Measurements from ENCODE around the gene PLEKHB1. TPM values are rescaled to one million over a fixed set of nuclear protein-coding genes. Genes with fewer than 3 reads are reported as not detected.

The PLEKHB1 gene, protein sequence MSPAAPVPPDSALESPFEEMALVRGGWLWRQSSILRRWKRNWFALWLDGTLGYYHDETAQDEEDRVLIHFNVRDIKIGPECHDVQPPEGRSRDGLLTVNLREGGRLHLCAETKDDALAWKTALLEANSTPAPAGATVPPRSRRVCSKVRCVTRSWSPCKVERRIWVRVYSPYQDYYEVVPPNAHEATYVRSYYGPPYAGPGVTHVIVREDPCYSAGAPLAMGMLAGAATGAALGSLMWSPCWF
- 0.15 TPM in 1 of 2 replicates, not detected in the other for total RNA-seq (2014; rRNA removed; shearing (Covaris generic))
- polyA plus RNA-seq (2014; cell fraction: nucleus; rRNA removed) = 2.2 TPM in 1 of 2 replicates, not detected in the other

DNA sequence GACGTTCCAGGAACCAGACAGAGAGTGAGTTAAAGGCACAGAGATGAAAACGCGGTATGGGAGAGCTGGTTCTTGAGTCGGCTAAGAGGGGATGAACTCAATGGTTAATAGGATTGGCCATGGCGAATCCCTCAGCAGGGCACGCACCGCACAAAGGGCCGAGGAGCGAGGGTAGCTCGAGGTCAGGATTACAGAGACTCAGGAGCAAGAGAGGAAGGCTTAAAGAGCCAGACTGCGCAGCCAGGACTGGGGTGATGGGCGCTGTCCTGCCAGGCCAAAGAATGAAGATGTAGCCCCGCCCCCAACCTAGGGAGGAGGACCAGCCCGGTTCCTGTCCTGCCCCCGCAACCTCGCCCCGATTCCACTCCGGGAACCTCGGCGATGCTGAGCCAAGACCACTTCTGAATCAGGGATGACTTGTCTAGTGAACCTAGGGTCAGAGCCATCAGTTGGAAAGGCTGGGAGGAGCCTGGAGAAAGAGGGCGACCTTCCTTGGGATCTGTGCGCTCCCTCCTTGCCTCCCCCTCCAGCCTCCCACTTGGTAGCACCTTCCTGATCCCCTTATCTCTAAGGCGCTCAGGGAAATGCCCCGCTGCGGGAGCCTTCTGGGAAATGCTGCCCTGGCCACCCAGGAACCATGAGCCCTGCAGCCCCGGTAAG, at the start of gene PLEKHB1:
Gene PLEKHB1, plus strand, starts transcription at position 610 of the 660 bp plus-strand sequence. Its CDS starts 28 bp downstream, at position 638.
- no peak for DNase-seq (ENCODE audit: extremely low read depth, low read depth)

DNA sequence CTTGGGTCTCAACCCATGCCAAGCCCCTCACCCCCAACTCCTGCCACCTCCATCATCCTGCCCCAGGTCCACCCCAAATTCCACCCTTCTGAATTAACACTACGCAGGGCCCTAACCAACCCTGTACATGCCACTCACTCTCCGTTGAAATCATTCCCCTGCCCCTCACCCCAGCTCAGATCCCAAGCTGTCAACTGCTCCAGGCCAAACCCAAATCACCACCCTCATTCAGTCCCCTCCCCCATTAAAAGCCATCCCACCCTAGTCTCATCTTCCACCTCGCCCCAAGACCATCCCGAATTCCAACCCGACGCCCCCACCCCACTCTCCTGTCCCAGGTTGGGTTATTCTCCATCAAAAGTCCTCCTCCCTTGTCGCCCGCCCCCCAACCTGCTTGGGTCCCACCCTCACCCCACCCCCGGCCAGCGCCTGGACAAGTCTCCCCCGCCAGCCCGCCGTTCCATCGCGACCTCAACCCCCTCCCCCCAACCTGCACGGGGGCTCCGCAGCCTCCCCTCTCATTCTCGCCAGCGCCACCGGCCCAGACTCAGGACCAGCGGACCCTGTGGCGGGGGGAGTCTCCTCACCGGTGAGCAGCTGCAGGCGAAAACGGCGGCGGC, 48.9 kb upstream of the PLEKHB1 start:
- DNase-seq (ENCODE audit: extremely low read depth, low read depth) = no peak

DNA sequence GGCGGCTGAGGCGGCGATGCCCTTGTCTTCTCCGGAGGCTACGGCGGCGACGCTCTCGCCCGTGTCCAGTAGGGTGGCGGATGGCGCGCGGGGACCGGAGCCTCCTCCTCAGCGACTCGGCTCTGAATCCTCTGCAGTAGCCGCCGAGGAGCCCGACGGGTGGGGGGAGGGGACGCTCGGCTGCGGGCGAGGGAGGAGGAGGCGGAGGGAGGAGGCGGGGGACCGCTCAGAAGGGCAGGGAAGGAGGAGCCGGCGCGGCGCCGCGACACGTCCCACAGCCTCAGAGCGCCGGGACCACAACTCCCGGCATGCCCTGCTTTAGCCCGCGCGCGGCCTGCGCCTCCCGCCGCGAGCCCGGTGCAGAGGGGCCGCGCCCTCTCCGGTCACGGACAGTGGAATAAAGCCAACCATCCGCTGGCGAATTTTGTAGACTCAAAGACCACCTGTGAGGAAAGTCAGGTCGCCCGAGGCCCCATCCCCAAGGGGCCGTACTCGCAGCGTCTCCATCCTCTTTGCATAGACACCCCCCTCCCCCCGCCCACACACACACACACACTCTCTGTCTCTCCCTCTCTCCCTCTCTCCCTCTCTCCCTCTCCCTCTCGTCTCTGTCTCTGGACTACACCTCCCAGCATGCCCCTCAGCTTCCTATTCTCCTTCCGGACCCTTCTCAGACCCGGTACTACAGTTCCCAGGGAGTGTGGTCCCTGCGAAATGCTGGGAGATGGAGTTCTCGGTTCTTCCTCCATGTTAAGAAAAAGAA, 48.2 kb upstream of the PLEKHB1 start, which contains the start of gene FAM168A:
Gene FAM168A, minus strand, starts transcription at position 157 of the 763 bp plus-strand sequence. CDS start 129,638 bp downstream, outside the sequence.
- peak; percentile 90 for DNase-seq (ENCODE audit: extremely low read depth, low read depth)

DNA sequence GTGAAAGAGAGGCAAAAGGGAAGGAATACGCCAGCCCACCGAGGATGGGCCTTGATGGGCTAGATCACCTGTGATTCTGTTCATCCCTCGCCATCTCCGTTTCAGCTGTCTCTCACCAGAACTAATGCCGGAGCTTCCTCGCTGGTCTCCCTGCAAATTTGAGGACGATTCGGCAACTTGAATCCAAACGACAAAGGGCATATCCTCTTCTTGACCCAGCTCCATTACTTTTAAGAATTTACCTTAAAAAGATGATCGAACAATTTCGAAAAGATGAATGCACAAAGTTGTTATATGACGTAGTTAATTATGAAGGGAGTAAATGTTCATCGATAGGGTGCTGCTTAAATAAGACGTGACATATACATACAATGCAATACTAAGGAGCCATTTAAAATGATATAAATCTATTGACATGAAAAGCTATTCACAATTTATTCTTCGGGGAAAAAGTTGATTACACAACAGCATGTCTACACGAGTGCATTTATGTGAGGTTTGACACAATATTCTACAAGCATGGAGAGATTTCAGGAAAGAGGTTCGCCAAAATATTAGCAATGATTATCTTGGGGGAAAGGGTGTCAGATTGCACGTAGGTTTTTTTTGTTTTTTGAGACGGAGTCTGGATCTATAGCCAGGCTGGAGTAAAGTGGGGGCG, 47.5 kb upstream of the PLEKHB1 start:
- DNase-seq (ENCODE audit: extremely low read depth, low read depth) = no peak

DNA sequence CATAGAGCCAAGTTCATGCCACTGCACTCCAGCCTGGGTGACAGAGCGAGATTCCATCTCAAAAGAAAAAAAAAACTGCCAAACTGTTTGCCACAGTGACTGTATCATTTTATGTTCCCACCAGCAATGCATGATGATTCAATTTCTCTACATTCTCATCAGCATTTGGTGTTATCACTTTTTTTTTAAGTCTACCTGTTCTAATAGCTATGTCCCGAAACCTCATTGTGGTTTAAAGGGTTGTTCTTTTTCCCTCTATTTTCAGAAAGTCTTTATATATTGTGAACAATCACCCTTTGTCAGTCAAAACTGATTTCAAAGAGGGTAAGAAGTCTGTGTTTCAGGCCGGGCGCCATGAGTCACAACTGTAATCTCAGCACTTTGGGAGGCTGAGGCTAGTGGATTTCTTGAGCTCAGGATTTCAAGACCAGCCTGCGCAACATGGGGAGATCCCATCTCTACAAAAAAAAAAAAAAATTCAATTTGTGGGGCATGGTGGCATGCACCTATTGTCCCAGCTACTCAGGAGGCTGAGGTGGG, 33.7 kb upstream of the PLEKHB1 start:
- no peak for DNase-seq (ENCODE audit: extremely low read depth, low read depth)

DNA sequence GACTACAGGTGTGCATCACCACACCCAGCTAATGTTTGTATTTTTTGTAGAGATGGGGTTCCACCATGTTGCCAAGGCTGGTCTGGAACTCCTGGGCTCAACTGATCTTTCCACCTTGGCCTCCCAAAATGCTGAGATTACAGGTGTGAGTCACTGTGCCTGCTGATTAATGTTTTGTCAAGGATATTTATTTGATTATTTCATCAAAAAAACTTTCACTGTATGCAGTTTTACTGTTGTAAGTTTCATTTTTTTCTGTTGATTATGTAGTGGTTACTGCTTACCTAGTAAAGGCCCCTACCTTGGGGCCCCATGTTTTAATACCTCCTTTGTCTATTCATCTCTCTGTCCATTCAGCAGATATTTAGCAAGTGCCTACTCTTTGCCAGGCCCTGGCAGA, 31.8 kb upstream of the PLEKHB1 start:
- no peak for DNase-seq (ENCODE audit: extremely low read depth, low read depth)

DNA sequence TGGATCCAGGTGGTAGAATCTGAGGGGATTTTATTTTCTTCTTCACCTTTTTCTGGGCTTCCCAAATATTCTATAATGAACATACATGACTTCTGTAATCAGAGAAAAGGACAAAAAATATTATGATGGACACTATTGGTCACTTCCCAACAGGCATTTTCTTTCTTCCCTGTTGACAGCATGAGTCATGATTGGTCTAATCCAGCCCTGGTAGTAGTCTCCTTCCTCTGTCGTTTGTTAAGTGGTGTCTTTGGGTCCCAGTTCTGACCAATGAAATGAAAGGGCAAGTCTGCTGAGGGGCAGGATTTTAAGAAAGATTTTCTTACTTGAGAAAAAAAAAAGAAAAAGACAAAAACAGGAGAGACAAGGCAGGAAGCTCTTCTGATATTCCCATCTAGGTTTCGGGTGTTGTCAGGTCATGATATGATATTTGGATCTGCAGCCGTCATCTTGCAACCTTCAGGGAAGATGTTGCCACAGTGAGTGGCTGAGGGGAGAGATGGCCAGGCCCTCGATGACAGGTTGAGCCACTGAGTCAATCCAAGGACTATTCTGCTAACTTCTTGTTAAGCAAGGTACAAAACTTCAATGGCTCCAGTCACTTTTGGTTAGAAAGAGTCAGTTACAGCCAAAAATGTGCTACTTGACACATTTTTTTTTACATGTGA, 23.3 kb upstream of the PLEKHB1 start:
- DNase-seq (ENCODE audit: extremely low read depth, low read depth) = no peak

DNA sequence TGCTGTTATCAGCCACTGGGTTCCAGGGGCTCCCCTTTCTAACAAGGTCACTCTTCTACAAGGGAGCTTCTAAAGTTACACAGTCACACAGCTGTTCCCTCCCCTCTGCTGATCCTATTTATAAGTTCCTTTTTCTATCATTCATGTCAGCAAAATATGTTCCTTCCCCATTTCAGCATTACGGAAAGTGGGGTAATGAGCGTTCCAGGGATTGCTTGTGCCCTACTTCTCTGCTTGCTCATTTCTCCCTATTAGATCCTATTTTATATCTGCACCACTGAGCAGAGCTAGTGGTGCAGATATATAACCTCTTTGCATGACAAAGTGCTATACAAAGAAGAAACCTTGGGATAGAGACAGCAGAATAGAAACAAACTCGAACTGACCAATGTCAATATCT, 22.7 kb upstream of the PLEKHB1 start:
- DNase-seq (ENCODE audit: extremely low read depth, low read depth) = no peak

DNA sequence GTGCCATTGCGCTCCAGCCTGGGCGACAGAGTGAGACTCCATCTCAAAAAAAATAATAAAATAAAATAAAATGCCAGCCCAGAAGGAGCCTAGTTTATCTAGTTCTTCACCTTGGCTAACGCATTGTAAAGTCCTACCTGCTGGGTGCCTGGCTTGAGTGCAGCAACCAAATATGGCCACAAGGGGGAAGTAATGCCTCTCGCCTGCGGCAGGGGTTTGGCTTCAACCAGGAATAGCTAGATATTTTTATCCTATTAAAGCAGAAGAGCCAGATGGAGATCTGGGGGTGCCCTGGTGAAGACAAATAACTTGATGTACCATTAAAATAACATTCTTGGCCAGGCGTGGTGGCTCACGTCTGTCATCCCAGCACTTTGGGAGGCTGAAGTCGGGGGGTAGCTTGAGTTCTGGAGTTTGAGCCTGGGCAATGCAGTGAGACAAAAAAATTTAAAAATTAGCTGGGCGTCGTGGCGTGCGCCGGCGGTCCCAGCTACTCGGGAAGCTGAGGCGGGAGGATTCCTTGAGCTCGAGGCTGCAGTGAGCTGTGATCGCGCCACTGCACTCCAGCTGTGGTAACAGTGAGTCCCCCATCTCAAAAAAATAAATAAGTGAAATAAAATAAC, 20.6 kb upstream of the PLEKHB1 start:
- peak; percentile 51 for DNase-seq (ENCODE audit: extremely low read depth, low read depth)

DNA sequence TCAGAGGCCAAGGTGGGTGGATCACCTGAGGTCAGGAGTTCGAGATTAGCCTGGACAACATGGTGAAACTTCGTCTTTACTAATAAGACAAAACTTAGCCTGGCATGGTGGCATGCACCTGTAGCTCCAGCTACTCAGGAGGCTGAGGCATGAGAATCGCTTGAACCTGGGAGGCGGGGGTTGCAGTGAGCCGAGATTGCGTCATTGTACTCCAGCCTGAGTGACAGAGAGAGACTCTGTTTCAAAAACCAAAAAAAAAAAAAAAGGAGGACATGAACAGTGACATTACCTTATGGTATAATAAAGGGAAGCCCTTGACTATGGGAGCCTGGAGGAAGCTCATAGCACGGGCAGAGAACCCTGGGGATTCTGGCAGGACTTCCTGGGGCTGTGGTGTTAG, 16.5 kb upstream of the PLEKHB1 start:
- DNase-seq (ENCODE audit: extremely low read depth, low read depth) = no peak

DNA sequence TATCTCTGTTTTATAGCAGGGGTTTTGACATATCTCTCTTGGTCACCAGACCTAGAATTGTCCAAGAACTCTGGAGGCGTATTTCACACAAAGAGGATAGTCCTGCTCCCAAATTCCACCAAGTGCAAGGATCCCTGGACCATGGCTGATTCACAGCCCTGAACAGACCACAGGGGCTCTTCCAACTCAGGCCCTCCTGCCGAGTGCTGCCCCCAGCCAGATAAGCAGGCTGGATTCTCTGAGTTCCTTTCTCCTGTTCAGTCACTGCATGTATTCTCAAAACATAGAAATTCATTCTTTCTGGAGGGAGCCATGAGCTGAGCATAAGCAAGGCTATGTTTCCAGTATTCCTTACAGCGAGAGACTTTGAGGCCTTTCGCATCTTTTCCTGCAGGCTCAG, 13.4 kb upstream of the PLEKHB1 start:
- DNase-seq (ENCODE audit: extremely low read depth, low read depth) = no peak

DNA sequence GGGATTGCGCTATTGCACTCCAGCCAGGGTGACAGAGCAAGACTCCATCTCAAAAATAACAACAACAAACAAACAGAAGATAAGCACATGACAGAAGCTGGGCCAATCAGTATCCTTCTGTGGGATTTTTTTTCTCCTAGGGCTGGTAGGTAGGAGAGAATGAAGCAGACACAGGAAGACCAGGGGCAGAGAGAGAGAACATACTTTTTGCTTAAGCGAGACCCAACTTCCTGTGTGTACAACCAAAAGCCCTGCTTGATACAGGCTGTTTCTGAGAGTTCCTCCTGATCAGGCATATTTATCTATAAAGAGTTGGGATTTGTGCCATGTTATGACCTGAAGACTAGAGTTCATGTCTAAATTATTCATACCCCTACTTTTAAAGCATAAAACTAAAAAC, 12.4 kb upstream of the PLEKHB1 start:
- no peak for DNase-seq (ENCODE audit: extremely low read depth, low read depth)

DNA sequence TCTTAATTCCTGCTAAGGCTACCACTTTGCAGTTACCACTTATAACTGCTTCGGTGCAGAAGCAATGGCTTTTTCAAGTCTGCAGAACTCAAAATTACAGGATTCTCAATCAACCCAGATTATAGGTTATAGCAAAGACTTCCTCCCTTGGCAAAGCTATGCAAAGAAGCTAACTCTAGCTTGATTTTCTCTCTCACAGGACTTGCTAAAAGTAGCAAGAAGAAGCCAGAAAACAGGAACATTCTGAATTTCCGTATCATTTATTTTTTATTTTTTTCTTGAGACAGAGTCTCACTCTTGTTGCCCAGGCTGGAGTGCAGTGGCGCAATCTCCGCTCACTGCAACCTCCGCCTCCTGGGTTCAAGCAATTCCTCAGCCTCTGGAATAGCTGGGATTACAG, 10.7 kb upstream of the PLEKHB1 start:
- no peak for DNase-seq (ENCODE audit: extremely low read depth, low read depth)

DNA sequence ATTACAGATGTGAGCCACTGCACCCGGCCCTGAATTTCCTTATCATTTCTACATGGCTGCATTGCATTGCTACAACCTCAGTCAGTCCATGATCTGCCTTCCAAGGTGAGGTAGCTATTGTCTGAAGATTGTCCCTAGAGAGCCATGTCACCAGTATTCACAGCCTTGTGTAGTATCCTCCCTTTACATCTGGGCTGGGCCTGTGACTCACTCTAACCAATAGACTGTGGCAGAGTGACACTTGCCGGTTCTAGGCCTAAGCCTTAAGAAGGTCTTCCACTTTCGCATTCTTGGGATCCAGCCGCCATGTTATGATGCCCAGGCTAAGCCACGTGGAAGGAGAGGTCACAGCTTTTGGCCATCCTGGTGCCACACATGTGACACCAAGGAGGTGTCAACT, 10.1 kb upstream of the PLEKHB1 start:
- no peak for DNase-seq (ENCODE audit: extremely low read depth, low read depth)

DNA sequence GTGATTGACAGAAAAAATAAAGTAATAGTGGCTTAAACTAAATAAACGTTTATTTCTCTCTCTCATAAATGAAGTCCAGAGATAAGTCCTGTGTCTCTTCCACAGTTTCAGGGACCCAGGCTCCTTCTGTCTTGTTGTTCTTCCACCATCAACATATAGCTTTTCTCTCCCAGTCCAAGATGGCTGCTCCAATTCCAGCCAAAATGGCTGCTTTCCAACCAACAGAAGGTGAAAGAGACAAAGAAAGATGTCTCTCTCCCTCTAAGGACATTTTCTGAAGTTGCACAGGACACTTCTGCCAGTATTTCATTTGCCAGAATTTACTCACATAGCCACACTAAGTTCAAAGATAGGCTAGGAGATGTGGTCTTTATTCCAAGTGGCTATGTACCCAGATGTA, 9.4 kb upstream of the PLEKHB1 start:
- no peak for DNase-seq (ENCODE audit: extremely low read depth, low read depth)

DNA sequence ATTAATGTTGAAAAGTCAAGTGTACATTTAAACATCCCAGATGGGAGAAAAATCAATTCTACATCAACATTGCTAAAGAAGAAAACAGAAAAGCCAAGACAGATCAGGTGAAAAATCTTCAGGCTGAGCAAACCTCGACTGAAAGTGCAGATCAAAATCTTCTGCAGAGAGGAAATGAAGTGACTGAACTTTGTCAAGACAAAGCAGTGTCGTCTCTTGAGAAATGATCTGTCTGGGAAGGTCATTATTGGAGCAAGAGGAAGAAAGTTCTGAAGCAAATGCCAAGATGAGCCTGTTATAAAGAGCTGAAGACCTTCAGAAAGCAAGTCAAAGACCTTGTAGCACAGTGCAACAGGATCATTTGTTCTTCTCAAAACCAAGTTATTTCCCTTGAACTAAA, 5.8 kb upstream of the PLEKHB1 start:
- DNase-seq (ENCODE audit: extremely low read depth, low read depth) = no peak

DNA sequence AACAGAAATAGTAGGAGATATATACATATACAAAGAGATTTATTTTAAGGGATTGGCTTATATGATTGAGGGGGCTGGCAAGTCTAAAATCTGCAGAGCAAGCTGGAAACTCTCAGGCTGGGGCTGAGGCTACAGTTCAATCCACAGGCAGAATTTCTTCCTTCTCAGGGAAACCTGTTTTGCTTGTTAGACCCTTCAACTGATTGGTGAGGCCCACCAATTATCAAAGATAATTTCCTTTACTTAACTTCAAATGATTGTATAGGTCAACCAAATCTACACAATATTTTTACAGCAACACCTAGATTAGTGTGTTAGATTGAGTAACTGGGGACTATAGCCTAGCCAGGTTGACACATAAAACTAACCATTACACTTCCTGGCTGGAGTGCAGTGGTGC, 4.7 kb upstream of the PLEKHB1 start:
- DNase-seq (ENCODE audit: extremely low read depth, low read depth) = no peak

DNA sequence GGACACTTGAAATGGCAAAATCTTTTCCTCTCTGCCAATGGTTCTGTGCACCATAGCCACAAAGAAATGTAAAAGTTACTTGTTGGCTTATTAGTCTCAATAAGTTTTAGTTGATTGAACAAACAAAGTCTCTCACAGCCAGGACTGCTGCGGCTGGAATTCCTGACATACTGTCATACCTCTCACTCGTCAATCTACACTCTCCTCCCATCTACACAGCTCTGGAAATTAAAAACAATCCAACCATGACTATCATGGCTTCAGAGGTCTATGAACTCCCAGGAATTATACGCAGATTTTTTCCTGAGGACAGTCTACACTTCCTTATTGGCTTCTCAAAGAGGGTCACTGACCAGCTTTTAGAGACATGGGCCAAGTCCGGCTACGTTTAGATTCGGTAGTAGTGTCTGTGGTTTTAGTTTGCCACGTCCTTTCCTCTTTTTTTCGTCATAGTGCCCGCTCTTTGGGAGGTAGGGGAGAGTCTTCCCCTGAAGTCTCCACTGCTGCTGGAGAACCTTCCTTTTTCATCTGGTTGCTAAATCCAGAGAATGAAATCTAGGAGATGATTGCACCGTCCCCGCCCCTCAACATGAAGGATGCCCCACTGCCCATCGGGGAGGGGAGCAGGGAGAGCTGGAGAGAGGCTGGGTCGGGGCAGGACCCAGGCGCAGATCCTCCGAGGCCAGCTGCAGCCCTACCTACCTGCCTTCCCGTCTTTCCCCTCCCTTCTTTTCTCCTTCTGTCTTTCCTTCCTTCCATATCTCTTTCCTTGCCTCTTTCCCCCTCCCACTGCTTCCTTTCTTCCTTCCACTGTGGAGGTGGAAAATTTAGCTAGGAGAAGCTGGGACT, 1.0 kb upstream of the PLEKHB1 start:
- DNase-seq (ENCODE audit: extremely low read depth, low read depth) = no peak

Data from NCI-H460 (cell line).